Measurements from ENCODE around the gene GPR32.

- TF ChIP-seq, protein P1, sequence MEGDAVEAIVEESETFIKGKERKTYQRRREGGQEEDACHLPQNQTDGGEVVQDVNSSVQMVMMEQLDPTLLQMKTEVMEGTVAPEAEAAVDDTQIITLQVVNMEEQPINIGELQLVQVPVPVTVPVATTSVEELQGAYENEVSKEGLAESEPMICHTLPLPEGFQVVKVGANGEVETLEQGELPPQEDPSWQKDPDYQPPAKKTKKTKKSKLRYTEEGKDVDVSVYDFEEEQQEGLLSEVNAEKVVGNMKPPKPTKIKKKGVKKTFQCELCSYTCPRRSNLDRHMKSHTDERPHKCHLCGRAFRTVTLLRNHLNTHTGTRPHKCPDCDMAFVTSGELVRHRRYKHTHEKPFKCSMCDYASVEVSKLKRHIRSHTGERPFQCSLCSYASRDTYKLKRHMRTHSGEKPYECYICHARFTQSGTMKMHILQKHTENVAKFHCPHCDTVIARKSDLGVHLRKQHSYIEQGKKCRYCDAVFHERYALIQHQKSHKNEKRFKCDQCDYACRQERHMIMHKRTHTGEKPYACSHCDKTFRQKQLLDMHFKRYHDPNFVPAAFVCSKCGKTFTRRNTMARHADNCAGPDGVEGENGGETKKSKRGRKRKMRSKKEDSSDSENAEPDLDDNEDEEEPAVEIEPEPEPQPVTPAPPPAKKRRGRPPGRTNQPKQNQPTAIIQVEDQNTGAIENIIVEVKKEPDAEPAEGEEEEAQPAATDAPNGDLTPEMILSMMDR (IDR thresholded peaks at IDR 0.05), result no peak
- TF ChIP-seq EZH2 (IDR thresholded peaks at IDR 0.05) (no peak), EZH2phosphoT487 (IDR thresholded peaks at IDR 0.05) (no peak)
These were observed 47.9 kb upstream of the GPR32 start for GRCh38 chr19:50722201-50723013.

Measured in neural progenitor cell (in vitro differentiated cells).